SKM-1 (cell line): ENCODE data around the gene NACC2.

Experiments
- DNase-seq: peaks from one replicate; lab custom pipeline; 2025; ENCODE audit not compliant: unreplicated experiment; lab: John Stamatoyannopoulos, UW

Gene NACC2

DNA sequence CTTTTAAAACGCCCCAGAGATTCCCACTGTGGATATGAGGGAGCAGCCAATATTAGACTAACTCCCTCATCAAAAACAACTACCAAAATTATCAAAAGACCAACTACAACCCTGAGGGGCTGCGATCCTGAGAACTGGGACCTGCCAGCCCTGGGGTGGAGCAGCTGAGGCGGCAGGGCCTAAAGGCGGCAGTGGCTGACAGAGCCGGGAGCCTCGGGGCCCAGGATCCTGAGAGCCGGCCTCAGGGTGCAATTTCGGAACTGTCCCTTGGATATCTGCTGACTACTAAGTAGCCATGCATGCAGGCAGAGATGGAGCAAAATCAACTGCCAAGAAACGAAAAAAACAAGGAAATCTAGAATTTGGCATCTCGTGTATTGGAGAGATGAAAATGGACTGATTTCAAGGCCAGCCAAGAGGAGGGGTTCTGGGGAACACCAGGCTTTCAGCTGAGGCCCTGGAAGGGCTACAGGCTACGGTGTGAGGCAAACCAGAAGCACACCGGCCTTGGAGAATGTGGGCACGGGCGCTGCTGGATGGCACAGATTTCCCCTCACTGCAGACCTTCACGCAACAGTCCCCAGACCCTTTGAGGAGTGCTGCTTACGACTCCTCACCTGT lies 70.3 kb downstream of the NACC2 start:
- DNase-seq, result no peak

DNA sequence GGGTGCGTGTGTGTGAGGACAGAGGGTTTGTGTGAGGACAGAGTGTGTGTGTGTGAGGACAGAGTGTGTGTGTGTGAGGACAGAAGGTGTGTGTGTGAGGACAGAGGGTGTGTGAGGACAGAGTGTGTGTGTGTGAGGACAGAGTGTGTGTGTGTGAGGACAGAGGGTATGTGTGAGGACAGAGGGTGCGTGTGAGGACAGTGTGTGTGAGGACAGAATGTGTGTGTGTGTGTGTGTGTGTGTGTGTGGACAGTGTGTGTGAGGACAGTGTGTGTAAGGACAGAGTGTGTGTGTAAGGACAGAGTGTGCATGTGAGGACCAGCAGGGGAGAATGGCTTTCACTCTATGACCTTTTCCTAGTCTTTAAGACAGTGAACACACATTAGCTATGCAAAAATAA lies 70.8 kb downstream of the NACC2 start:
- DNase-seq, result no peak

DNA sequence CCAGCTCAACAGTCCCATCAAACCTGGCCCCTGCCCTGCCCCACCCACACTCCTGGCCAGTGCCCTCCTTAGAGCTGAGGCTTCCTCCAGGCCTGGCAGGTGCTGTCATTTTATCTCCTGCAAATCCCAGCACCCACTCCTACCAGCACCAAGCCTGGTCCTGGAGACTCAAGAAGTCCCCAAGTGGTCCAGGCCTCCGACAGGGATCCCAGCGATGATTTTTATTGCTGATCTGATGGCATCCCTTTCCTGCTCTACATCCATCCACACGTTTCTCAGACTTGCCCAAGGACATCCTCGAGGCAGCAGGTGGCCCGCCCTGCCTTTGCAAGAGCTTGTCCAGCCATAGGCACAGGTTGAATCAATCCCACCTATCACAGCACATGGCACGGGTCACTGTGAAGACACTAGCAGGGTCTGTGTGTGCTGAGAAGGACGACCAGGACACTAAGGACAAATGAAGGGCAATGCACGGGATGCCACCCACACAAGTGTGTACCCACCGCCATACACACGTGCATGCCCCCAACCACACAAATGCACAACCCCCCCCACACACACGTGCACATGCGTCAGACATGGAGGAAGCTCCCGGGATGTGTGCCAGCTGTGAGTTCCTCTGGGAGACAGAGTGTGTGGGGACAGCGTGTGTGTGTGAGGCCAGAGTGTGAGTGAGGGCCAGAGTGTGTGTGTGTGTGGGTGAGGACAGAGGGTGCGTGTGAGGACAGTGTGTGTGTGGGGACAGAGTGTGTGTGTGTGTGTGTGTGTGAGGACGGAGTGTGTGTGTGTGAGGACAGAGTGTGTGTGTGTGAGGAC lies 71.5 kb downstream of the NACC2 start:
- DNase-seq, result no peak

DNA sequence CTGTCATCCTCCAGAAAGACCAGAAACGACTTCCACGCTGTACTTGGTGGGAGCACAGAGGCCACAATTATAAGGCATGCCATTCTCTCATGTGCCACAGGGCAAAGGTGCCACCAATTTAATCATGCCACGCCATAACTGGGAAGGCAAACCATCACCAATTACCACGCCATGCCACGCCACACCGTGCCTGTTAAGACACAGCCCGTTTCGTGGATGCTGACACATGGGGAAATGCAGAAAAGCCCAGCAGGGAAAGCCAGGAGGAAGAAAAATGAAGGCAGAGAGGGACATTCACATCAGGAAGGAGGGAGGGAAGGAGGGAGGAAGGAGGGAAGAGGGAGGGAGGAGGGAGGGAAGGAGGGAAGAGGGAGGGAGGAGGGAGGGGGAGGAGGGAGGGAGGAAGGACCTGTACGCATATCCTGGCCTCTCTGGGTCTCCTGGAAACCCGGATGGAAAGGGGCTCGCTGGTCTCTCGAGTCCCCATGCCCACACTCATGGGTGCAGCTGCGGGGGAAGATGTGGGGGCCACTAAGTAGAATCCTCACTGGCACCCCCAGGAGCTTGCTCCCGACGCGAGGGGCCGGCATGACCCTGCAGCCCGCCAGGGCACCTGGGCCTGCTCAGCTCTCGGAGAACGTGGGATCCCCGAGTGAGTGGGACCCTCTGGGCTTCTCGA lies 72.2 kb downstream of the NACC2 start:
- DNase-seq, result no peak

DNA sequence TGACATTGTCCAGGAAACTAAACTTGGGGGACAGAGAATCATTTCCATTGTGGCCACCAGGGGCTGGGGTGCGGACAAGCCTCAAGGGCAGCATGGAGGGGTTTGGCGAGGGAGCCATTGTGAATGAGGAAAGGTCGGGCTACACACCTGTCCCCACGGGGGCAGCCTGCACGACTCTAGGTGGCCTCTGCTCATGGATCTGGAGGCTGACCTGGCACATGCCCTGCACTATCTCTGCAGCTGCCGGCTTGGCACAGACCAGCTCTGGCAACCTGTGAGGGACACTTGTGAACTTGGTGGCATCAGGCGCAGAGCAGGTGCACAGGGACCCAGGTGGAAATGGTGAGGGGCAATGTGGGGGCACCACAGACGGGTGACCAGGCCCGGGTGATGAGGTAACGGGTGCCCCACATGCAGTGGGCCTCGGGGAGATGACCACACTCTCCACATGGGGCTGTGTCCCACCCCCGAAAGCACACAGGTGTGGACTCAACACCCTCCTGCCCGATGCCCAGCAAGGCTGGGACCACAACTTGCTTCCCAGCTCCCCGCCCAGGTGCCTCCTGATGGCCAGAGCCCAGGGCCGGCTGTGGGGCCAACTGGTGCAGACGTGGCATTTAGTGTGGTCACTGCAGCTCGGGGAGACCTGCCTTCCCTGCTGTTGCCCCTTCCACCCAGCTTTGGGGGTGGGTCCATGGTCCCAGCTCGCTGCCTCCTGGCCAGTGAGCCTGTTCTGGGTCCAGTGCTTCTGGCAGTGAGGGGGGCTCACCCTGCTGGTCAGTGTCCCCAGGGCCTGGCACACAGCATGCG lies 73.0 kb downstream of the NACC2 start:
- no peak for DNase-seq

DNA sequence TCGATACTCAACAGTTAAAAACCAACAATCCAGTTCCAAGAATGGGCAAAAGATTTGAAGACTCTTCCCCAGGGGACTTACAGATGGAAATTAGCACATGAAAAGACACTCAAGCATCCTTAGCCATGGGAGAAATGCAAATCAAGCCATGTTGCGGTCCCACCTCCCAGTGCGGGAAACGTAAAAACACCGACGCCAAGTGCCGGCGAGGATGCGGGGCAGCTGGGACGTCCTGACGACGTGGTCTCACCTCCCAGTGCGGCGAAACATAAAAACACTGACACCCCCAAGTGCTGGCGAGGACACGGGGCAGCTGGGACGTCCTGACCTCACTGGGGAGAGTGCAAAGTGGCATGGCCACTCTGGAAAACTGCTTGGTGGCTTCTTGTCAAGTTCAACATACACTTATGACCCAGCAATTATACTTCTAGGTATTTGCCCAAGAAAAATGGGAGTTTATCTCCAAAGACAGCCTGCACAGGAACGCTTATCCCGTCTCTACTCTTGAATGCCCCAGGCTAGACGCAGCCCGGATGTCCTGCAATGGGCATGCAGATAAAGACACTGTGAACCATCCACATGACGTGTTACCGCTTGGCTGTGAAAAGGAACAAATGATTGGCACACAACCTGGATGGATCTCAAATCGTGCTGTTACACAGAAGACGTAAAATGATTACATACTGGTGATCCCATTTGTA lies 73.8 kb downstream of the NACC2 start:
- DNase-seq, result no peak

DNA sequence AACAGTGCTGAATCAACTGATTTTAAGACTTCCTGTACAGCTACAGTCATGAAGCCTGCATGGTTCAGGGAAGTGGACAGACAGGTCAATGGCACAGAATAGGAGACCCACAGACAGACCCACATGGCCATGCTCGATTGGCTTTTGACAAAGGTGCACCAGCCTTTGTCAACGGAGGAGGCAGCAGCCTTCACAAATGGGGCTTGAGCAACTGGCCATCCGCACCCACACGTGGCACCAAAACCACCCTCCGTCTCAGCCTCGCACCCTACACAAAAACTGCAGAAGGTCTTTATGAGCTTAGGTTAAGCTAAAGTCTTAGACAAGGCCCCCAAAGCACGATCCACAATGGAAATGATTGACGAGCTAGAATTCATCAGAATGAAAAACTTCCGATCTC lies 74.4 kb downstream of the NACC2 start:
- no peak for DNase-seq

DNA sequence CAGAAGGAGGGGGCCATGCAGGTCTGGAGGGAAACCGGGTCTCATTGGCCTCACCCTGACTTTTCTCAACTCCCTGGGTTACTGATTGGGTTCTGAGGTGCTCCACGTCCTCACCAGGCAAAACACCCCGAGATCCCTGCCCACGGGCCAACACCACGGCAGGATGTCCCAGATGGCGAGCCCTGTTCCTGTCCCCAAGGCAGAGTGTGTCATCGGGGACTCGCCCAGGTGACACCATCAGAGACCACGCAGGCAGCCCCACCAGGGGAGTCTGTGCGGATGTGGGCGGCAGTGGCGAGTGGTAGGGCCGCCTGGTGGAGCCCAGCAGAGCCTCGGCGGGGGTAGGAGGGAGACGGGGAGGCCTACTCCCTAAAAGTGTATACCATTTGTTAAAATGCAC lies 74.9 kb downstream of the NACC2 start:
- DNase-seq, result no peak

DNA sequence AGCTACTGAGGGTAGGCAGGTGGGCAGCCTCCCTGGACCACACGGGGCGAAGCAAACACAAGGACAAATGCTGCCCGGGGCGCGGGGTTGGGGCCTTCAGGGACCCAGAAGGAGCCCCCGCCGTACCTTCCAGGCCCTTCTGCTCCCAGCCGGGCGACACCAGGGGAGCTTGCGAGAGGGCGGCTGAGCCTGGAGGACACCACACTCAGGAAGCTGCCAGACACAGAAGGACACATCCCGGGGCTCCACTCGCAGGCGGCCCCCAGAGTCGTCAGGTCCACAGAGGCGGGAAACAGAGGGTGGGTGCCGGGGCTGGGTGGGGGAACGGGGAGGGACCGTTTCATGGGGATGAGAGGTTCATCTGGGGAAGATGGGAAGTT lies 75.4 kb downstream of the NACC2 start:
- DNase-seq, result no peak

DNA sequence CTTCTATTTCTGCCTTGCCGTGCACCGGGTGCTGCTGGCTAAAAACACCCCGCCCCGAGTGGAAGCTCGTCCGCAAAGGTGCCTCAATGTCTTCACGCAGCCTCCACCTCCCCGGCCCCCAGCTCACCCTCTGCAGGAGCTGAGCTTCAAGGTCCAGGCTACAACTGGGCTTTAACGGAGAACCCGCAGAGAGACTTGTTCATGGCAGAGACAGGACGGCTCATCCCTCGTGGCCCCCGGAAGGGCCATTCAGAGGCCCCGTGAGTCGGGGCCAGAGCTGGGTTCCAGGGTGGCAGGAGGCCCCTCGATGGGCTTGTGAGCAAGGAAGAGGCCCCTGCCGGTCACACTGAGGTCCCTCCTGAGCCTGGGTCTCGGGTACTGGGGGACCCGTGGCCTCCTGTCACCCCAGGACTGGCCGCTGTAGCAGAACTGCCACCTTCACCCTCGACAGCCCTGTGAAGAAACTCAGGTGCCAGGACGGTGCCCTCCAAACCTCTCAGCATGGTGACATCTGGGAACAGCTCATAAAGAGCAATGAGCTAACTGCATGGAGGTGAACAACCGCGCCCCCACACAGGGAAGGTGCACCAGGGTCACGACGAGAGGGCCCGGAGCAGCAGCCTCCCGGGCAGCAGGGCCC lies 75.9 kb downstream of the NACC2 start:
- DNase-seq, result no peak

DNA sequence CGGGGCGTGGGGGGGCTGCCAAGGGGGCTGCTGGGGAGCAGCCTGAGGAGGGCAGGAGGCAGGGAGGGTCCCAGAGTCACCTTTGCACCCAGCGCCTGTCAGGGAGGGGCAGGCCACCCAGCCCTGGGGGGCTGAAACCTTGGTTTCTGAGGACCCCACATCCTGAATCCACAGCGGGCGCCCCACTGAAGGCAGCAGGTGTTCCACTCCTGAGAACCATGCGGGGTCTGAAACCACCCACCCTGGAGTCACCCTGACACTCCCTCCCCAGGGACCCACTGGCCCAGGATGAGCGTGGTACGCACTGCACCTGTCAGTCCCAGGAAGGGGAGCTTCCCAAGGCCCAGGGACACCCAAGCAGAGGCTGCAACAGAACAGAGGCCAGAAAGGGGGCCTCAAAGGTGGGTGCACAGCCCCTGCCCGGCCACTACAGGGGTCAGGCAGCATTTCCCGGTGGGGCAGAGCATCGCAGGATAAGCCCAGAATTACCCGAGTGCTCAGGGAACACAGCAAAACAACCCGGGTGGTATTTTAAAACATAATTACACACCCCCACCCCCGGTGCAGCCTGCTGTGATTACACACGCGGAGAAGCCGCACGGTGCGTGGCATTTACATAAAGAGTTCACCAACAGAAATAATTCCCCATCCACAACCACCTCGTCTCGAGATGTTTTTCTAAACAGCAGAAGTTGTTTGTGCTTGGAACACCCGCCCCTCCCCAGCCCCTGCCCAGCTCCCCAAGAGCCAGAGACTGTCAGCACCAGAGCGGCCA lies 76.6 kb downstream of the NACC2 start:
- DNase-seq, result no peak

DNA sequence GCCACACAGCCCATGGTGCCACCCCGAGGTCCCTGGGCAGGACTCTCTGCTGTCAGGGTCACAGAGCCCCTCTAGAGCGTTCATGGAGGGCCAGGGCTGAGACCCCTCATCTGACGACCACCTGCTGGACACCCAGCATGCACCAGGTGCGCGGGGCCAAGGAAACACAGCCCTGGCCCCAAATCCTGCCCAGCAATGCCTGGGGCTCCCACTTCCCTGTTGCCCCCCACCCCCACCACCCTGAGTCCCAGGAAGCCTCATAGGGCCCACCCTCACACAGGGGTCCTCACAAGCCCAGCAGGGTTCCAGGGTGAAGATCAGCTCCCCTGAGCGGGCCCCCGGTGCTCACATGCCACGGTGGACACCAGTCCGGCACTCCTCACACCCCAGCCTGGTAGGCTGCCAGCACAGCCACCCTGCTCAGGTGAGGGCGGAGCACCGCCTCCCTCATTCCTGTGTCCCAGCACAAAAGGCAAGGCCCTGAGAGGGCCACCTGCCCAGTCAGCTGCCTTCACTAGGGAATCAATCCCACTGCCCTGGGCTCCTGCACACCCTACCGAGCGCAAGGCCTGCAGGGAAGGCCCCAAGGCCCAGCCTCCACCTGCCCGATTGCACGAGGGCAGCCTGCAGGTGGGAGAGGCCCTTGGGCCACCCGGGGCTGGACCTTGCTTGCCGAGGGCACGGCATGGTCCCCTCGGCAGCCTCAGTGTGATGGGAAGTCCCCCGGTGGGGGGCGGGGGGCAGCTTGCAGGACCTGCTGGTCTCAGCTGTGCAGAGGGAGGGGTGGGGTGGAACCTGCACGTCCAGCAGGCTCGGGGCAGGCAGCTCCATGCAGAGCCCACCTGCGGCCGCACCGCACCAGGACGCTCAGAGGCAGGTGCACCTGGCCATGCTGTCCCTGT lies 77.5 kb downstream of the NACC2 start:
- no peak for DNase-seq

DNA sequence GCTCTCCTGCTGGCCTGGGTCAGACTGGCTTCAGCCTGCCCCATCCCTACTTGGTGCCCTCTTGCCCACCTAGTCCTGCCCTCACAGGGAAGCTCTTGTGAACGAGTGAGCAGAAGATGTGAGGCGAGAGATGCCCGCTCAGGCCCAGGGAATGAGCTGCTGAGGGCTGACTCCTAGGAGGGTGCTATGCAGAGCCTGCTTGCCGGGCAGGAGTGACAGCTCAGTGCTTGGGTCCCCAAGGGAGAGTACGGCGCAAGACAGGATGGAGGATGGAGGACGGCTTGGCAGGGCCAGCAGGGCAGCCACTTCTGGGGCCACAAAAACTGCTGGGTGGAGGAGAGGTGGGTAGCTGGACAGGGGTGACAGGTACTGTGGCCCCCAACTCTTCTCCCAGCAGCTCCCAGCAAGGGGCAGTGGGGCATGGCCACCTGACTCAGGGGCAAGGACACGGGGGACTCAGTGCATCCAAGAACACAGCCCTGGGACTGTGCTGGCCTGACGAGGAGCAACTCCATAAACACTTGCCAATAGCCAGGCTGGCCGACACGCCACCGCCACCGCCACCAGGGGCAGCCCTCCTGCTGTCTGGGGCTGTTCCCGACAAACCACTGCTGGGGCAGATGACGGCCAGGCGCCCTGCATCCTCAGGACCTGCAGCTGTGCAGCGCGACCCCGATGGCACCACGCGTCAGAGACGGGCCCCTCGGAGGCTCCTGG lies 78.4 kb downstream of the NACC2 start:
- no peak for DNase-seq

DNA sequence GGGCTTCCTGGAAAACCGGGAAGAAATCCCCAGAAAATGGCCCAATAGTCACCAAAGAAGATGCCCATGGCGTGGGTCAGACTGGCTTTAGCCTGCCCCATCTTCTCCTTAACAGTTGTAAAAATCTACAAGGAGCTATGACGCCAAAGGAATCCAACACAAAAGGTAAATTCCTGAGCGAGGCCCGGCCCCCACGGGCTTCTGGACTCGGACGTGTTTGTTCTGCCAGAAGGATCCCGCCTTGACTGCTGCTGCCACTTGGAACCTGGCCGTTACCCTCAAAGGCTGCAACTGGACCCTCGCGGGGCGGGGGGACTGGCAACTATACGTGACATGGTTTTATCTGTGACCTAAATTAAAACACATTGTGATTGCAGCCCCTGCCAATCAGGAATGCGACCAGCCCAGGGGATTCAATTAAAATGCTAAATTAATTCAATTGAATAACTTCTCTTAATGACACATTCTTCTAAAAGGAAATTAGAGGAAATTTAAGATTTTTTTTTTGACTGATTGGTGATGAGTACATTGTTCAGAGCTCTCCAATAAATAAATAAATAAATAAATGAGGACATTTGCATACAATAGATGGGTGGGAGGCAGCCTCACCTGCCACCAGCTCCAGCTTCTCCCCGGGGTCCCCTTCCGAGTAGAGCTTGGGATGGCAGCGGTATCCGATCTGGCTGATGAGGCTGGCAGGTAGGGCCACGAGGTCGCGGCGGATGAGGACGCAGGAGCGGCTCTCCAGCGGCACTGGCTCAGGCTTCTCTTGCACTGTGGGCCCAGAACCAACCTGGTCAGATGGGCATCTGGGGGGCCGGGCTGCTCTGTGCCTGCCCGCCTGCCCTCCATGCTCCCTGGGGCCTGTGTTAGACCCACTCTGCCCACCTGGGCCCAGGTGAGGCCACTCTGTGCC lies 79.2 kb downstream of the NACC2 start:
- DNase-seq, result no peak

DNA sequence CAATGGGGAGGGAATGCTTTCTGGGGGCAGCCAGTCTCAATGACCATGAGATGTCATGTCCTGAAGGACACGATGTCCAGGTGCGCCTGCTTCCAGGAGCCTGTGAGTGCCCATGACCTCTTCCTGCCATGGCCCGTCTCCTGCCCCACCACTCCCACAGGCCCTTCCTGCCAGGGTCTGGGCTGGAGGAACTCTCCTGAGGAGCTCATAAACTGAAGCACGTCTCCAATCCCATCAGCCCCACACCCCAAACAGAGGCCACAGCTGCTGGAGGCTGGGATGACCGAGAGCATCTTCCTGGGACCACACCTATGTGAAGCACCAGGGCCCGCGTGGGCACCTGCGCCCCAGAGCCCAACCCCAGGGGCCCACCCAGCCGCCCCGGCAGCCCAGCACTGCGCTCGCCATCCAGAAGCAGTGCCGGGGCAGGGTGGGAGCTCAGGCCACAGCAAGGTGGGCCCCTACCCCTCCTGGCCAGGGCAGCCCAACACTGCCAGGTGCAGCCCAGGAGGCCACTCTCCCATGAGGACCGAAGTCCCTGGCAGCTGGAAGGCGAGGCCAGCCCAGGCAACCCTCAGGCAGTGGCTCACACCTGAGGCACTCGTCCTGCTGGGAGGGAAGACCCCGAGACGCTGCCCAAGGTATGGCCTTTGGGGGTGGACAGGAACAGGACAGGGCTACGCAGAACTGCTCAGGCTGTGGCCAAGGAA lies 80.0 kb downstream of the NACC2 start:
- DNase-seq, result no peak
